Stimulated activated CD4-positive, alpha-beta T cell treated with anti-CD3 and anti-CD28 coated beads, Interleukin-12 subunit alpha, Interleukin-12 subunit beta, amount 100 ng/mL, for 4 hours (primary cell): Measurements from ENCODE around the gene LSAMP.

Experiments used
- DNase-seq: peaks from one replicate; pipeline ENCODE4 v3.0.0-alpha.2; 2020

LSAMP gene

GRCh38 chr3:116350119-116350733 is 95.1 kb downstream of the LSAMP start:
- no peak for DNase-seq

GRCh38 chr3:116348216-116348615 is 97.1 kb downstream of the LSAMP start:
- DNase-seq, result no peak

- DNase-seq, result no peak
These were observed 102.8 kb downstream of the LSAMP start for GRCh38 chr3:116342499-116342898.

- no peak for DNase-seq
These were observed 103.4 kb downstream of the LSAMP start for GRCh38 chr3:116341899-116342298.

GRCh38 chr3:116341381-116341780 is 103.9 kb downstream of the LSAMP start:
- no peak for DNase-seq

- DNase-seq, result no peak
These were observed 104.5 kb downstream of the LSAMP start for GRCh38 chr3:116340680-116341216.

GRCh38 chr3:116339441-116340028 is 105.8 kb downstream of the LSAMP start:
- no peak for DNase-seq

GRCh38 chr3:116338713-116339112 is 106.6 kb downstream of the LSAMP start:
- no peak for DNase-seq

- no peak for DNase-seq
These were observed 108.1 kb downstream of the LSAMP start for GRCh38 chr3:116337229-116337628.

- no peak for DNase-seq
These were observed 113.9 kb downstream of the LSAMP start for GRCh38 chr3:116331380-116331779.

GRCh38 chr3:116322750-116323375 is 122.4 kb downstream of the LSAMP start:
- no peak for DNase-seq

- DNase-seq, result no peak
These were observed 126.9 kb downstream of the LSAMP start for GRCh38 chr3:116318370-116318769.

GRCh38 chr3:116316771-116317170 is 128.5 kb downstream of the LSAMP start:
- no peak for DNase-seq

GRCh38 chr3:116314476-116314875 is 130.8 kb downstream of the LSAMP start:
- no peak for DNase-seq

GRCh38 chr3:116306720-116307119 is 138.6 kb downstream of the LSAMP start:
- no peak for DNase-seq

- no peak for DNase-seq
These were observed 139.1 kb downstream of the LSAMP start for GRCh38 chr3:116306149-116306548.

GRCh38 chr3:116302087-116302747 is 143.1 kb downstream of the LSAMP start:
- no peak for DNase-seq

GRCh38 chr3:116301422-116301821 is 143.9 kb downstream of the LSAMP start:
- no peak for DNase-seq

GRCh38 chr3:116300226-116300625 is 145.1 kb downstream of the LSAMP start:
- DNase-seq, result no peak

- no peak for DNase-seq
These were observed 145.6 kb downstream of the LSAMP start for GRCh38 chr3:116299646-116300081.

GRCh38 chr3:116298151-116298550 is 147.1 kb downstream of the LSAMP start:
- DNase-seq, result no peak

GRCh38 chr3:116291141-116291540 is 154.1 kb downstream of the LSAMP start:
- no peak for DNase-seq

GRCh38 chr3:116288485-116288884 is 156.8 kb downstream of the LSAMP start:
- no peak for DNase-seq
